K562 (cell line): ENCODE results near the gene TMEM158. TPM values are rescaled to one million over a fixed set of nuclear protein-coding genes. Genes with fewer than 3 reads are reported as not detected.

ENCODE experiments used
- ESRRB ChIP-seq: fragments of 250-450 bp; sonication (Bioruptor Pico); IDR thresholded peaks from 2 replicates; pipeline ENCODE4 v1.5.0; 2020; ENCODE audit warnings: mild to moderate bottlenecking, moderate library complexity, borderline replicate concordance
- JUND ChIP-seq, 2 experiments: IDR thresholded peaks; 2 replicates in 1 of 2; 3 replicates in 1 of 2; pipeline ENCODE4 v1.6.1; 2011; ENCODE audit warnings: borderline replicate concordance in 2 of 2, low read depth in 2 of 2, low read length in 2 of 2, improper control_type of control experiment in 1 of 2, missing biosample characterization in 1 of 2, missing genetic modification characterization in 1 of 2, missing genetic modification reagents in 1 of 2
- RUNX1 ChIP-seq: sonication (generic); IDR thresholded peaks from 2 replicates; pipeline ENCODE4 v1.6.1; 2016; ENCODE audit warnings: antibody characterized with exemption, low read depth
- TFAM ChIP-seq: fragments of 250-450 bp; sonication (Bioruptor Pico); conservative IDR thresholded peaks from 2 replicates; pipeline ENCODE4 v1.5.0; 2021; ENCODE audit warnings: mild to moderate bottlenecking, moderate library complexity
- ZNF12 ChIP-seq: sonication (generic); formaldehyde crosslinking; IDR thresholded peaks from 2 replicates; pipeline ENCODE4 v1.4.0; 2020; ENCODE audit warnings: mild to moderate bottlenecking, missing genetic modification reagents
- polyA plus RNA-seq, 8 experiments: library from polyadenylated mRNA; depleted of rRNA in 4 of 8; stranded (reverse) in 5 of 8; unstranded in 3 of 8; fragments of >200 nt; fragmentation: Nextera tagmentation in 2 of 8; fragmentation: Illumina TruSeq in 1 of 8; extraction: Ambion mirVana in 2 of 8; extraction: Trizol in 1 of 8; gene quantifications; 2 replicates each; pipeline versions ENCODE4 v1.2.1 to v1.2.3, GENCODE V29; 2011 to 2014; ENCODE audit warnings: inconsistent platforms in 1 of 8, missing spikeins in 1 of 8
- total RNA-seq, 7 experiments: library from RNA; depleted of rRNA in 6 of 7; stranded (reverse); fragments of >200 nt in 6 of 7; fragmentation: Illumina TruSeq in 2 of 7; extraction: Trizol in 2 of 7; gene quantifications; 2 replicates each; pipeline versions ENCODE4 v1.2.1 to v1.2.3, GENCODE V29; 2011 to 2021; ENCODE audit warnings: low replicate concordance in 1 of 7
- TF ChIP-seq, protein P1 (sequence below): fragments of 200-800 bp; sonication (Bioruptor generic); IDR thresholded peaks from 2 replicates; pipeline ENCODE4 v1.6.1; 2017; ENCODE audit warnings: missing genetic modification characterization, missing compliant biosample characterization
- TF ChIP-seq, protein P2 (sequence below): fragments of 250-450 bp; sonication (Bioruptor Pico); IDR thresholded peaks from 2 replicates; pipeline ENCODE4 v1.8.0; 2022; ENCODE audit warnings: moderate library complexity, mild to moderate bottlenecking, inconsistent platforms
- TF ChIP-seq, protein P3 (sequence below), 2 experiments: IDR thresholded peaks; 2 replicates each; pipeline ENCODE4 v1.6.1; 2011; ENCODE audit warnings: borderline replicate concordance in 1 of 2, control low read depth in 1 of 2, low read depth in 1 of 2, low read length in 1 of 2, mild to moderate bottlenecking in 1 of 2, mixed read lengths in 1 of 2, moderate library complexity in 1 of 2; ENCODE audit not compliant: insufficient read depth in 1 of 2, insufficient read length in 1 of 2, poor library complexity in 1 of 2, severe bottlenecking in 1 of 2; ENCODE audit errors: extremely low read depth in 1 of 2
- TF ChIP-seq, protein P4 (sequence below): fragments of 450-650 bp; IDR thresholded peaks from 2 replicates; pipeline ENCODE4 v1.6.1; 2016; ENCODE audit warnings: low read depth
- TF ChIP-seq, protein P5 (sequence below): sonication (generic); formaldehyde crosslinking; IDR thresholded peaks from 2 replicates; pipeline ENCODE4 v1.8.1; 2022; ENCODE audit warnings: missing genetic modification reagents

The TMEM158 gene
- total and polyA plus RNA-seq, 9 of the 15 experiments (the other 6 are each of a cell fraction or from before 2014, with no cell fraction given): 2.2 to 46.5 (median 8.4) TPM

DNA sequence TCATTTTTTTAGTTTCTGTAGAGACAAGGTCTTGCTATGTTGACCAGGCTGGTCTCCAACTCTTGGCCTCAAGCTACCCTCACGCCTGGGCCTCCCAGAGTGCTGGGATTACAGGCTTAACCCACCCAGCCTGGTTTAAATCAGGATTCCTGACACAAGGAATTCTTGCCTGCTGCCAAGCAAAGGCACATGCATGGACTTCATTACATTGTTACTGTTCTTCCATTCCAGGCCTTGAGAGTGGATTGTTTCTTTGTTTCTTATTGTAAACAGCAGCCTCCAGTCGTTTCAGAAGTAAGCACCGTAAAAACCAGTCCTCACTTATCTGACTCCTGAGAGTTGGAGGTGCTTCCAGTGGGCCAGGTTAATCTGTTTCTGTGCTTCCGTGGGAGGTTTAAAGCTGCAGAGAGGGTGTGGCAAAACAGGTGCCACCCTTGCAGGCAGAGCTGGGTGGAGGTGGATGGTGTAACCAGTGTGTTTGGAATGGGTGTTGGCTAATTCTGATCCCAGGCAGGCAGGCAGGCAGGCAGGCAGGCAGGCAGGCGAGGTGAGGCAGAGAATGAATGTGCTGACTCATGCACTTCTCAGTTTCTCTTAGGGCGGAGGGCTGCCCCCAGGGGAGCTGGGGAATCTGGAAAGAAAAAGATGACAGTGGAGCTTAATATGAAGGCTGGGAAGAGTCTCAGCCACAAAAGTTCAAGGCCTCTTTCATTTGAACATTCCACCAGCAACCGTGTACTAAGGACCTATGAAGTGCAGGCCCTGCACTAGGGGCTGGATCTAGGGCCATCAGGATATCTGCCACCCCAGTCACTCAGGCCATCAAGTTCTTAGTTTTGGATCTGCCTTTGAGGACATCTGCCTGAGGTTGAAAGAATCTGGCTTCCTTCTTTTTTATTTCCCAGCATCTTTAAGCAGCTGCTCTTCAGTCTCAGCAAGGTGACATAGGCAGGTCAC is 42.9 kb downstream of the TMEM158 start (continued):
- TF ChIP-seq JUND (IDR thresholded peaks at IDR 0.05; ENCODE audit: borderline replicate concordance, low read depth, low read length) (0 out of 2 replicates have a peak, but pooled peaks have one; percentile 35), JUND (tag; IDR thresholded peaks at IDR 0.05; ENCODE audit: borderline replicate concordance, low read depth, low read length) (peak; percentile 35; the same call in 1 of the 3 replicates), RUNX1 (no peak), TFAM (CRISPR knock-in tag) (no peak), ZNF12 (CRISPR knock-in tag) (no peak), ESRRB (no peak)
- TF ChIP-seq, protein P1, sequence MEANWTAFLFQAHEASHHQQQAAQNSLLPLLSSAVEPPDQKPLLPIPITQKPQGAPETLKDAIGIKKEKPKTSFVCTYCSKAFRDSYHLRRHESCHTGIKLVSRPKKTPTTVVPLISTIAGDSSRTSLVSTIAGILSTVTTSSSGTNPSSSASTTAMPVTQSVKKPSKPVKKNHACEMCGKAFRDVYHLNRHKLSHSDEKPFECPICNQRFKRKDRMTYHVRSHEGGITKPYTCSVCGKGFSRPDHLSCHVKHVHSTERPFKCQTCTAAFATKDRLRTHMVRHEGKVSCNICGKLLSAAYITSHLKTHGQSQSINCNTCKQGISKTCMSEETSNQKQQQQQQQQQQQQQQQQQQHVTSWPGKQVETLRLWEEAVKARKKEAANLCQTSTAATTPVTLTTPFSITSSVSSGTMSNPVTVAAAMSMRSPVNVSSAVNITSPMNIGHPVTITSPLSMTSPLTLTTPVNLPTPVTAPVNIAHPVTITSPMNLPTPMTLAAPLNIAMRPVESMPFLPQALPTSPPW (CRISPR knock-in tag): no peak
- TF ChIP-seq, protein P2, sequence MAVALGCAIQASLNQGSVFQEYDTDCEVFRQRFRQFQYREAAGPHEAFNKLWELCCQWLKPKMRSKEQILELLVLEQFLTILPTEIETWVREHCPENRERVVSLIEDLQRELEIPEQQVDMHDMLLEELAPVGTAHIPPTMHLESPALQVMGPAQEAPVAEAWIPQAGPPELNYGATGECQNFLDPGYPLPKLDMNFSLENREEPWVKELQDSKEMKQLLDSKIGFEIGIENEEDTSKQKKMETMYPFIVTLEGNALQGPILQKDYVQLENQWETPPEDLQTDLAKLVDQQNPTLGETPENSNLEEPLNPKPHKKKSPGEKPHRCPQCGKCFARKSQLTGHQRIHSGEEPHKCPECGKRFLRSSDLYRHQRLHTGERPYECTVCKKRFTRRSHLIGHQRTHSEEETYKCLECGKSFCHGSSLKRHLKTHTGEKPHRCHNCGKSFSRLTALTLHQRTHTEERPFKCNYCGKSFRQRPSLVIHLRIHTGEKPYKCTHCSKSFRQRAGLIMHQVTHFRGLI (CRISPR knock-in tag): no peak
- TF ChIP-seq, protein P3, sequence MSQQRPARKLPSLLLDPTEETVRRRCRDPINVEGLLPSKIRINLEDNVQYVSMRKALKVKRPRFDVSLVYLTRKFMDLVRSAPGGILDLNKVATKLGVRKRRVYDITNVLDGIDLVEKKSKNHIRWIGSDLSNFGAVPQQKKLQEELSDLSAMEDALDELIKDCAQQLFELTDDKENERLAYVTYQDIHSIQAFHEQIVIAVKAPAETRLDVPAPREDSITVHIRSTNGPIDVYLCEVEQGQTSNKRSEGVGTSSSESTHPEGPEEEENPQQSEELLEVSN (IDR thresholded peaks at IDR 0.05; ENCODE audit: borderline replicate concordance in 1 of 2, extremely low read depth in 1 of 2, insufficient read depth in 1 of 2, insufficient read length in 1 of 2, low read depth in 1 of 2, low read length in 1 of 2, poor library complexity in 1 of 2, severe bottlenecking in 1 of 2): no peak
- TF ChIP-seq, protein P4, sequence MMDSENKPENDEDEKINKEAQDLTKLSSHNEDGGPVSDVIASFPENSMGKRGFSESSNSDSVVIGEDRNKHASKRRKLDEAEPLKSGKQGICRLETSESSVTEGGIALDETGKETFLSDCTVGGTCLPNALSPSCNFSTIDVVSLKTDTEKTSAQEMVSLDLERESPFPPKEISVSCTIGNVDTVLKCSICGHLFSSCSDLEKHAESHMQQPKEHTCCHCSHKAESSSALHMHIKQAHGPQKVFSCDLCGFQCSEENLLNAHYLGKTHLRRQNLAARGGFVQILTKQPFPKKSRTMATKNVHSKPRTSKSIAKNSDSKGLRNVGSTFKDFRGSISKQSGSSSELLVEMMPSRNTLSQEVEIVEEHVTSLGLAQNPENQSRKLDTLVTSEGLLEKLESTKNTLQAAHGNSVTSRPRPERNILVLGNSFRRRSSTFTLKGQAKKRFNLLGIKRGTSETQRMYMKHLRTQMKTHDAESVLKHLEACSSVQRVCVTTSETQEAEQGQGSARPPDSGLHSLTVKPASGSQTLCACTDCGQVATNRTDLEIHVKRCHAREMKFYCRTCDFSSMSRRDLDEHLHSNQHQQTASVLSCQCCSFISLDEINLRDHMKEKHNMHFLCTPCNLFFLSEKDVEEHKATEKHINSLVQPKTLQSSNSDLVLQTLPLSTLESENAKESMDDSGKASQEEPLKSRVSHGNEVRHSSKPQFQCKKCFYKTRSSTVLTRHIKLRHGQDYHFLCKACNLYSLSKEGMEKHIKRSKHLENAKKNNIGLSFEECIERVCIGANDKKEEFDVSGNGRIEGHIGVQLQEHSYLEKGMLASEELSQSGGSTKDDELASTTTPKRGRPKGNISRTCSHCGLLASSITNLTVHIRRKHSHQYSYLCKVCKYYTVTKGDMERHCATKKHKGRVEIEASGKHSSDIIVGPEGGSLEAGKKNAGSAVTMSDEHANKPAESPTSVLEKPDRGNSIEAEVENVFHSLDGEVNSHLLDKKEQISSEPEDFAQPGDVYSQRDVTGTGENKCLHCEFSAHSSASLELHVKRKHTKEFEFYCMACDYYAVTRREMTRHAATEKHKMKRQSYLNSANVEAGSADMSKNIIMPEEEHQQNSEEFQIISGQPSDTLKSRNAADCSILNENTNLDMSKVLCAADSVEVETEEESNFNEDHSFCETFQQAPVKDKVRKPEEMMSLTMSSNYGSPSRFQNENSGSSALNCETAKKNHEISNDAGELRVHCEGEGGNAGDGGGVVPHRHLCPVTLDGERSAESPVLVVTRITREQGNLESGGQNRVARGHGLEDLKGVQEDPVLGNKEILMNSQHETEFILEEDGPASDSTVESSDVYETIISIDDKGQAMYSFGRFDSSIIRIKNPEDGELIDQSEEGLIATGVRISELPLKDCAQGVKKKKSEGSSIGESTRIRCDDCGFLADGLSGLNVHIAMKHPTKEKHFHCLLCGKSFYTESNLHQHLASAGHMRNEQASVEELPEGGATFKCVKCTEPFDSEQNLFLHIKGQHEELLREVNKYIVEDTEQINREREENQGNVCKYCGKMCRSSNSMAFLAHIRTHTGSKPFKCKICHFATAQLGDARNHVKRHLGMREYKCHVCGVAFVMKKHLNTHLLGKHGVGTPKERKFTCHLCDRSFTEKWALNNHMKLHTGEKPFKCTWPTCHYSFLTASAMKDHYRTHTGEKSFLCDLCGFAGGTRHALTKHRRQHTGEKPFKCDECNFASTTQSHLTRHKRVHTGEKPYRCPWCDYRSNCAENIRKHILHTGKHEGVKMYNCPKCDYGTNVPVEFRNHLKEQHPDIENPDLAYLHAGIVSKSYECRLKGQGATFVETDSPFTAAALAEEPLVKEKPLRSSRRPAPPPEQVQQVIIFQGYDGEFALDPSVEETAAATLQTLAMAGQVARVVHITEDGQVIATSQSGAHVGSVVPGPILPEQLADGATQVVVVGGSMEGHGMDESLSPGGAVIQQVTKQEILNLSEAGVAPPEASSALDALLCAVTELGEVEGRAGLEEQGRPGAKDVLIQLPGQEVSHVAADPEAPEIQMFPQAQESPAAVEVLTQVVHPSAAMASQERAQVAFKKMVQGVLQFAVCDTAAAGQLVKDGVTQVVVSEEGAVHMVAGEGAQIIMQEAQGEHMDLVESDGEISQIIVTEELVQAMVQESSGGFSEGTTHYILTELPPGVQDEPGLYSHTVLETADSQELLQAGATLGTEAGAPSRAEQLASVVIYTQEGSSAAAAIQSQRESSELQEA: no peak
- TF ChIP-seq, protein P5, sequence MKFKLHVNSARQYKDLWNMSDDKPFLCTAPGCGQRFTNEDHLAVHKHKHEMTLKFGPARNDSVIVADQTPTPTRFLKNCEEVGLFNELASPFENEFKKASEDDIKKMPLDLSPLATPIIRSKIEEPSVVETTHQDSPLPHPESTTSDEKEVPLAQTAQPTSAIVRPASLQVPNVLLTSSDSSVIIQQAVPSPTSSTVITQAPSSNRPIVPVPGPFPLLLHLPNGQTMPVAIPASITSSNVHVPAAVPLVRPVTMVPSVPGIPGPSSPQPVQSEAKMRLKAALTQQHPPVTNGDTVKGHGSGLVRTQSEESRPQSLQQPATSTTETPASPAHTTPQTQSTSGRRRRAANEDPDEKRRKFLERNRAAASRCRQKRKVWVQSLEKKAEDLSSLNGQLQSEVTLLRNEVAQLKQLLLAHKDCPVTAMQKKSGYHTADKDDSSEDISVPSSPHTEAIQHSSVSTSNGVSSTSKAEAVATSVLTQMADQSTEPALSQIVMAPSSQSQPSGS (CRISPR knock-in tag): no peak
